ENCODE results near the gene TRERF1.
A peak's percentile ranks its signal among the peaks of the same experiment; 100 is the strongest.

TRERF1 gene

DNA sequence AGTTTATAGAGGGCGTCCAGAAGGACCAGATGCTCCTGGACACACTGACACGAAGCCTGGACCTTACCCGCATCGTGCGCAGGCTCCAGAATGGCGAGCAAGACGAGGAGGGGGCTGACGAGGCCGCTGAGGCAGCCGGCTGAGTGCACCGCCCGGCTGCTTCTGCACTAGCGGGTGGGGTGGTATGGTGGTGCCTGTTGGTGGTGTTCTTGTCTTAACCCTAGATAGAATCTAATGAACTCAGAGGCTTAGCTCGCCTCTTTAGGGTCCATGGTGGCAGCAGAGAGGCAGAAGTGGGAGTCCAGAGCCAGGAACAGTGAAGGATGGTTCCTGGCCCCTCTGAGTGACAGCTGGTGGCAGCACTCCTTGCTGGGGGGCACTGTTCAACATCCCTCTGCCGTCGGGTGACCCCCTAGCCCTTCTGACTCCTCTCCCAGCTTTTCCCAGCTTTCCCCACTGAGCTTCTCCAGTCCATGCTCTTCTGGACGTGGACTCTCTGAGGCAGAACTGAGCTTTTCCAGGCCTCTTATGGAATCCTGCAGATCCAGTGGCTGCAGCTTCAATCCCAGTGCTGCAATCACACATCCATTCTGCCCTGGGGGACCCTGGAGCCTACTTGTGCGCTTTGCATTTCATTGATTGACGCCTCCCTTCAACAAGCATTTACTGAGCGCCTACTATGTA is 272.3 kb downstream of the TRERF1 start:
- no peak for DNase-seq

DNA sequence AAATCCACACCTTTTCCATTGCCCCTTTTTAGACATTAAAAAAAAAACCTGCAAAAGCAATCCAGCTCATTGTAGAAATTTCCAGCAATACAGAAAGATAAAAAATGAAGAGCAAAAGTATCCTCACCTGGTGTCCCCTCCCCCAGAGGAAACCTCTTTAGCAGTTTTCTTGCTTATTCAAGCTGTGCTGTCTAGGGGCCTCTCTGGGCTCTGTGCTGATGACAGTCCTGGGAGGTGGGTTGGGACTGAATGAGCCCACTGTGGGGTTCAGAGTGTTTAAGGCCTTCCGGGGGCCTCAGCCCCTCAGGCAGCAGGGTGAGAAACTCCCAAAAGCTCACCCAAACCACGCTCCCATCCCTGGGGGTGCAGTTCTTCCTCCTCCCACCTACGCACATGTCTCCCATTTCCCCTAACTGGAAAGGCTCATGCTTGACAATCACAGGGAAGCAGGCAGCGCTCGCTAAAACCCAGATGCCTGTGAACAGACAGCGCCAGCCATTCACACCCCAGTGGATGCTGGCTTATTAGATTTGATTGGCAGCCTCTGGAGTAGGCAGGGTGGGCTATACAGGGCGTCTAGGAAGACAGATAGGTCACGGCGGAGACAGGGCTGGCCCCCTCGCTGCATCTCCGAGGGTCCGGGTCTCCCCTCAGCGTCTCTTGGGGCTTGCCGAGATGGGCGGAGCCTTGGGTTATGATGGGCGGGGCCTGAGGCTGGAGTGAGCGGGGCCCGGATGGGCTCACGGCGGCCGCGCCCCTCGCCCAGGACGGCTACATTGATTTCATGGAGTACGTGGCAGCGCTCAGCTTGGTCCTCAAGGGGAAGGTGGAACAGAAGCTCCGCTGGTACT is 274.0 kb downstream of the TRERF1 start:
- DNase-seq, result peak; percentile 50

DNA sequence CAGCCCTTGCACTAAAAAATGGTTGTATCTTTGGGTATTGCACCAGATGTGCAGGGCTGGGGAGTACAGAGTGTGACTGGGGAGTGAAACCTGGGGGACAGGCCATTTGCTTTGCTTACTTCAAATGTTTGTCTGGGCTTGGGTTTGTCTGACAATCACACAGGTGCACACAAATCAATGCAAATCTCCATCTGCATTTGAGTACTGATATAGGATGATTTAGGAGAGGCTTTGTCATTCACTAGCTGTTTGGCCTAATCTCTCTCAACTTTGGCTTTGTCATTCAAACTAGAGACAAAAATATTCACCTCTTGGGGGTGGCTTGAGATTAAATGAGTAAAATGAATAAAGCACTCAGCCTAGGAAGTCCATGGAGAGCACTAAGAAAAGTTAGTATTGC is 274.7 kb downstream of the TRERF1 start:
- no peak for DNase-seq

DNA sequence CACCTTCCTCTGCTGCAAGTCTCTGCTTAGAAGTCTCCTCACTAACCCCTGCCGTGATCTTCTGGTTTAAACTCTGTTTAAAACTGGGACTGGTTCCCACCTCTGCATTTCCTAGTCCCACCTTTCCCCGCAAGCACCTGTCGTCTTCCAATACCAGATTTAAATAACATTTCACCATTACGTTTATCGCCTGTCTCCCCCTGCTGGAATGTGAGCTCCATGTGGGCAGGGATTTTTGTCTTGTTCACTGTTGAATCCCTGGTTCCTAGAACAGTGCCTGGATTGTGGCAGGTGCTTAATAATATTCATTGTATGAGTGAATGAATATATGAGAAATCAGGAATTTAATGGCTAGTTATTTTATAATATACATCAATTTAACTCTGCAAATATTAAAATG is 275.9 kb downstream of the TRERF1 start:
- no peak for DNase-seq

All from right forelimb (tissue), 1 donor.